ENCODE data around the gene DZIP1. TPM values are rescaled to one million over a fixed set of nuclear protein-coding genes. Genes with fewer than 3 reads are reported as not detected.

Gene DZIP1
- polyA plus RNA-seq, 1 donor (not counting 4 experiments of a cell fraction or from before 2014, with no cell fraction given) = 1.4 TPM

DNA sequence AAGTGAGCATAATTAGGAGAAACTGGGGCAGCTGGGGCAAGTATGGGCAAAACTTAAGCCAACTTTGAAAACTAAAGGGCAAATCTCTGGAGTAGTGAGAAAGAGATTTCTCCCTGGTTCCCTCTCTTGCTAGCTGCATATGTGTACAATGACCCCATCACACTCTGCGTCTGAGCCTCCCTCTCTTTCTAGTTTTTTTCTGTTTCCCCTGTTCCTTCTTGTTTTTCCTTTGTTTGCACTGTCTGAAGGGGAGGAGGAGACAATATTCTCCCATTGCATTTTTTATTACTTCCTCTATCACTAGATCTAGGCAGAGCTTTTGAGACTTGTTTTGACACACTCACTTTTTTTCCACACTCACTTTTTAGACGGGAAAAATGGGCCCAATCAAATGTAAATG is 103.2 kb downstream of the DZIP1 start:
- Histone ChIP-seq H3K36me3 (ENCODE audit: control insufficient read depth in 2 of 2, extremely low read depth in 1 of 2, insufficient read depth in 2 of 2, low read length in 2 of 2) (no peaks in the 10 kb centered on the region), H3K4me3 (ENCODE audit: control insufficient read depth in 2 of 3, extremely low read depth in 1 of 3, insufficient read depth in 2 of 3, low read depth in 1 of 3, low read length in 3 of 3) (no peak overlapping the region), H3K4me2 (ENCODE audit: control insufficient read depth, extremely low read depth, insufficient read depth, low read depth, low read length) (no peak overlapping the region), H3K4me1 (ENCODE audit: control insufficient read depth, extremely low read depth, insufficient read depth, low read length) (no peaks in the 10 kb centered on the region), H2AFZ (ENCODE audit: control insufficient read depth, low read length) (no peak overlapping the region), H3K9ac (ENCODE audit: control insufficient read depth, extremely low read depth, insufficient read depth, low read length) (no peak overlapping the region), H3K9me1 (ENCODE audit: control insufficient read depth, extremely low read depth, insufficient read depth, low read length) (no peaks in the 10 kb centered on the region), H3K79me2 (ENCODE audit: control insufficient read depth, insufficient read depth, low read length) (no peaks in the 10 kb centered on the region), H4K20me1 (ENCODE audit: control insufficient read depth, extremely low read depth, insufficient read depth, low read length) (no peaks in the 10 kb centered on the region), H3K9me3 (ENCODE audit: control insufficient read depth, low read depth, low read length) (no peaks in the 10 kb centered on the region), H3K27ac (ENCODE audit: control insufficient read depth, insufficient read depth, low read length) (no peak overlapping the region), H3K27me3 (ENCODE audit: control insufficient read depth, extremely low read depth, insufficient read depth, low read length) (peaks cover 10% of the 10 kb centered on the region)
- DNase-seq (ENCODE audit: low read depth, low spot score) (no peak), FAIRE-seq (no peak)
- dilution Hi-C loops (cut with MboI; ENCODE audit: extremely low pct_ligation_motif_present, low sequenced_read_pairs) = no loop called here
- no peak for TF ChIP-seq EZH2 (IDR thresholded peaks at IDR 0.05; ENCODE audit: low read length)
- TF ChIP-seq, protein P1, sequence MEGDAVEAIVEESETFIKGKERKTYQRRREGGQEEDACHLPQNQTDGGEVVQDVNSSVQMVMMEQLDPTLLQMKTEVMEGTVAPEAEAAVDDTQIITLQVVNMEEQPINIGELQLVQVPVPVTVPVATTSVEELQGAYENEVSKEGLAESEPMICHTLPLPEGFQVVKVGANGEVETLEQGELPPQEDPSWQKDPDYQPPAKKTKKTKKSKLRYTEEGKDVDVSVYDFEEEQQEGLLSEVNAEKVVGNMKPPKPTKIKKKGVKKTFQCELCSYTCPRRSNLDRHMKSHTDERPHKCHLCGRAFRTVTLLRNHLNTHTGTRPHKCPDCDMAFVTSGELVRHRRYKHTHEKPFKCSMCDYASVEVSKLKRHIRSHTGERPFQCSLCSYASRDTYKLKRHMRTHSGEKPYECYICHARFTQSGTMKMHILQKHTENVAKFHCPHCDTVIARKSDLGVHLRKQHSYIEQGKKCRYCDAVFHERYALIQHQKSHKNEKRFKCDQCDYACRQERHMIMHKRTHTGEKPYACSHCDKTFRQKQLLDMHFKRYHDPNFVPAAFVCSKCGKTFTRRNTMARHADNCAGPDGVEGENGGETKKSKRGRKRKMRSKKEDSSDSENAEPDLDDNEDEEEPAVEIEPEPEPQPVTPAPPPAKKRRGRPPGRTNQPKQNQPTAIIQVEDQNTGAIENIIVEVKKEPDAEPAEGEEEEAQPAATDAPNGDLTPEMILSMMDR (optimal IDR thresholded peaks at IDR 0.05 in 1 of 3, IDR thresholded peaks at IDR 0.05 in 1 of 3, conservative IDR thresholded peaks at IDR 0.05 in 1 of 3; ENCODE audit: extremely low read depth in 1 of 3, insufficient read depth in 2 of 3, low read length in 3 of 3) = no peak

DNA sequence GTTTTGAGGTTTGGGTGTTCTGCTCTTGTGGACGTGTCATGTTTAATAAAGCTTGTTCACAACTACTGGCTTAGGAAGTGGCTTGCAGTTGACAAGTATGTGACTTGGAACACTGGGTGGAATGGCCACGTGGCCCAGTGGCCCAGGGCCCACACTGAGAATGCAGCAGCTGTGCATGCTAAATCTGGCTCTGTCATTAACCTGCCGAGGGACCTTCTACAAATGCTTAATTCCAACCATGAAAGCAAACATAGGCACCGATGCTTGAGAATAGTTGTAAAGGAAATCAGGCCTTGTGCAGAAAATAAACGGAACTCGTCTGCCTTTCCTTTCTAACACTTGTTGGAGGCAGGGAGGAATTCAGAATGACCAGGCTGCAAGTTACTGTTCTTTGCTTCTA is 103.6 kb downstream of the DZIP1 start:
- TF ChIP-seq EZH2 (IDR thresholded peaks at IDR 0.05; ENCODE audit: low read length) = no peak
- TF ChIP-seq, protein P1 (optimal IDR thresholded peaks at IDR 0.05 in 1 of 3, IDR thresholded peaks at IDR 0.05 in 1 of 3, conservative IDR thresholded peaks at IDR 0.05 in 1 of 3; ENCODE audit: extremely low read depth in 1 of 3, insufficient read depth in 2 of 3, low read length in 3 of 3) = no peak
- Histone ChIP-seq H3K4me1 (ENCODE audit: control insufficient read depth, extremely low read depth, insufficient read depth, low read length) (peaks cover under 1% of the 10 kb centered on the region), H4K20me1 (ENCODE audit: control insufficient read depth, extremely low read depth, insufficient read depth, low read length) (no peaks in the 10 kb centered on the region), H2AFZ (ENCODE audit: control insufficient read depth, low read length) (no peak overlapping the region), H3K9ac (ENCODE audit: control insufficient read depth, extremely low read depth, insufficient read depth, low read length) (no peak overlapping the region), H3K36me3 (ENCODE audit: control insufficient read depth in 2 of 2, extremely low read depth in 1 of 2, insufficient read depth in 2 of 2, low read length in 2 of 2) (no peaks in the 10 kb centered on the region), H3K9me3 (ENCODE audit: control insufficient read depth, low read depth, low read length) (no peaks in the 10 kb centered on the region), H3K4me2 (ENCODE audit: control insufficient read depth, extremely low read depth, insufficient read depth, low read depth, low read length) (no peak overlapping the region), H3K27ac (ENCODE audit: control insufficient read depth, insufficient read depth, low read length) (no peak overlapping the region), H3K27me3 (ENCODE audit: control insufficient read depth, extremely low read depth, insufficient read depth, low read length) (peaks cover 10% of the 10 kb centered on the region), H3K4me3 (ENCODE audit: control insufficient read depth in 2 of 3, extremely low read depth in 1 of 3, insufficient read depth in 2 of 3, low read depth in 1 of 3, low read length in 3 of 3) (no peak overlapping the region), H3K9me1 (ENCODE audit: control insufficient read depth, extremely low read depth, insufficient read depth, low read length) (no peaks in the 10 kb centered on the region), H3K79me2 (ENCODE audit: control insufficient read depth, insufficient read depth, low read length) (no peaks in the 10 kb centered on the region)
- DNase-seq (ENCODE audit: low read depth, low spot score) (no peak), FAIRE-seq (no peak)
- dilution Hi-C loops (cut with MboI; ENCODE audit: extremely low pct_ligation_motif_present, low sequenced_read_pairs) = no loop called here
